Measurements from ENCODE around the gene NUDT22.
A peak's percentile ranks its signal among the peaks of the same experiment; 100 is the strongest.

The NUDT22 gene

GRCh38 chr11:64224151-64224890, 1.8 kb upstream of the NUDT22 start:
- in situ Hi-C loops (cut with MboI; ENCODE audit: low pct_unique_long_range_greater_than_20kb, low sequenced_read_pairs), result no loop called here
- no peak for DNase-seq

- DNase-seq, result no peak
- in situ Hi-C loops (cut with MboI; ENCODE audit: low pct_unique_long_range_greater_than_20kb, low sequenced_read_pairs), result no loop called here
Observed at GRCh38 chr11:64224891-64225607, 1.0 kb upstream of the NUDT22 start.

GRCh38 chr11:64226507-64227051, 505 bp downstream of the NUDT22 start:
- peak; percentile 51 for DNase-seq
- in situ Hi-C loops (cut with MboI; ENCODE audit: low pct_unique_long_range_greater_than_20kb, low sequenced_read_pairs), result no loop called here

GRCh38 chr11:64227405-64227956, 1.4 kb downstream of the NUDT22 start:
- DNase-seq, result no peak
- in situ Hi-C loops (cut with MboI; ENCODE audit: low pct_unique_long_range_greater_than_20kb, low sequenced_read_pairs), result no loop called here

DNA sequence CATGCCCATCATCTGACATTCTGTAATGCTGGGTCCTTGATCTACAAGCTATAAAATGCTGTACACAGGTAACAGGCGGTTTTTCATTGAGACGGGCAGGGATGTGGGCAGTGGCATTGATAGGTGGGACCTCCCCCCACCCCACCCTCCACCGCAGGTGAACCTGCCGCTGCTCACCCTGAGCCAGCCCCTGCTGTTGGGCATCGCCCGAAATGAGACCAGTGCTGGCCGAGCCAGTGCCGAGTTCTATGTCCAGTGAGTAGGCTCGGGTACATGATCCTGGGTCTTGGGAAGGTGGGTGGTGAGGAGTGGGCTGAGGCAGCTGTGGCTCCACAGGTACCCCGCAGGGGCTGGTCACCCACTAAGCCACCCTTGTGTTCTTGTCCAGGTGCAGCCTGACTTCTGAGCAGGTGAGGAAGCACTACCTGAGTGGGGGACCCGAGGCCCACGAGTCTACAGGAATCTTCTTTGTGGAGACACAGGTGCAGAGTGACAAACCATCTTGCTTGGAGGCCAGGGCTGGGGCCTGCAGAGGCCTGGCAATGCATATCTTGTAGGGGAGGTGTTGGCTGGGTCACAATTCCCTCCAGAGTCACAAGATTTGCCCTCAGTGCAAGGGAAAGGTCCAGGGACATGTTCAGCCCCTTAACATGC, 3.1 kb downstream of the NUDT22 start:
- DNase-seq, result no peak
- in situ Hi-C loops (cut with MboI; ENCODE audit: low pct_unique_long_range_greater_than_20kb, low sequenced_read_pairs), result no loop called here

DNA sequence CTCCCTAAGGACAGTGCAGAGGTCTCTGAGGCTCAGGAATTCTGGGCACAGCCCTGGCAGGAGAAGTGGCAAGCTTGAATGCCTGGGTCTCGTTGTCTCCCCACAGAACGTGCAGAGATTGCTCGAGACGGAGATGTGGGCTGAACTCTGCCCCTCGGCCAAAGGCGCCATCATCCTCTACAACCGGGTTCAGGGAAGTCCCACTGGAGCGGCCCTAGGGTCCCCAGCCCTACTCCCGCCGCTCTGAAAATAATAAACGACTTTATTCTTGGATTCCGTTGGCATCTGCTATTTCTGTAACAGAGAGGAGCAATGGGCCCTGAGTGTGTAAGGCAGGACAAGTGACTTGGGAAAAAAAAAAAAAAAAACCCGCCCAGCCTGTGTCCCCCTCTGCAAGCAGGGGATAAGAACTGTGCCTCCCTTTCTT, 3.7 kb downstream of the NUDT22 start:
- in situ Hi-C loops (cut with MboI; ENCODE audit: low pct_unique_long_range_greater_than_20kb, low sequenced_read_pairs), result no loop called here
- DNase-seq, result no peak

DNA sequence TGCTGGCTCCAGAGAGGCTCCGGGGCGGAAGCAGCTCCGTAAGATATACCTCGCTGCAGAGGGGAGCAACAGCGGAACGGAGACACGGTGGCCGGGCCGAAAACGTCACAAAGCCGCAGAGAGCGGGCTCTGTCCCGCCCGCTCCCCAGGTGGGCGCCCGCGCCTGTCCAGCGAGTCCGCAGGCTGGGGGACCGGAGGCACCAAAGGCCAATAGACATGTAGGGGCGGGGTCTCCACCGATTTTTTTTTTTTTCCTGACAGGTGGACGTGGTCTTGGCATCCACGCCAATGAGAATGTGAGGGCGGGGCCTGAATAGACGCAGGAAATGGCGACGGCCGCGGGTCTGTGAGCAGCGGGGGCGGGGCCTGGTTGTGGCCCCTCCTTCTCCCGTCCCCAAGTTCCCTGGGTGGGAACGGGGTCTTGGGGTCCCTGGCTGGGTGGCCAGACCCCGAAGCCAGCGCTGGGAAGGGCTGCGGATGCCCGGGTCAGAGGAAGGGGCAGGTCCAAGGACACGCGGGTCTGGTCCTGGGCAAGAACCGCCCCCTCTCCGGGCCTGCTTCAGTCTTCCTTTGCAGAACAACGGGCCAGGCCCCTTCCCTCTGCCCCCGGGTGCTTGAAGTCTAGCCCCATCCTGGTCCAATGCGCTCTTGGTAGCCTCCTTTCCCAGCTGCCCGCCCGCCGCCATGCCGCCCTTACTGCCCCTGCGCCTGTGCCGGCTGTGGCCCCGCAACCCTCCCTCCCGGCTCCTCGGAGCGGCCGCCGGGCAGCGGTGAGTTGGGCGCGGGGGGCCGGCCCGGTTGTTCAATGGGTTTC, 4.3 kb downstream of the NUDT22 start, which contains the start of gene DNAJC4:
Gene DNAJC4 (plus strand): TSS at position 378 of the 814 bp plus-strand sequence. CDS start 307 bp downstream, at position 685.
- in situ Hi-C loops (cut with MboI; ENCODE audit: low pct_unique_long_range_greater_than_20kb, low sequenced_read_pairs), result no loop called here
- DNase-seq, result peak; percentile 95

- DNase-seq, result peak; percentile 64
- in situ Hi-C loops (cut with MboI; ENCODE audit: low pct_unique_long_range_greater_than_20kb, low sequenced_read_pairs), result no loop called here
Observed at GRCh38 chr11:64230985-64231365, 4.9 kb downstream of the NUDT22 start.

- in situ Hi-C loops (cut with MboI; ENCODE audit: low pct_unique_long_range_greater_than_20kb, low sequenced_read_pairs), result no loop called here
- no peak for DNase-seq
Observed at GRCh38 chr11:64231546-64231945, 5.5 kb downstream of the NUDT22 start.

- no peak for DNase-seq
- in situ Hi-C loops (cut with MboI; ENCODE audit: low pct_unique_long_range_greater_than_20kb, low sequenced_read_pairs), result no loop called here
Observed at GRCh38 chr11:64232182-64232966, 6.3 kb downstream of the NUDT22 start.

- in situ Hi-C loops (cut with MboI; ENCODE audit: low pct_unique_long_range_greater_than_20kb, low sequenced_read_pairs), result no loop called here
Observed at GRCh38 chr11:64232967-64233315, 6.9 kb downstream of the NUDT22 start.

GRCh38 chr11:64233913-64234586, 8.0 kb downstream of the NUDT22 start, which contains the start of gene VEGFB:
VEGFB (plus strand) TSS chr11:64234584; CDS start chr11:64234834, 250 bp downstream.
- in situ Hi-C loops (cut with MboI; ENCODE audit: low pct_unique_long_range_greater_than_20kb, low sequenced_read_pairs), result no loop called here
- no peak for DNase-seq

More at GRCh38 chr11:64232967-64233315, 6.9 kb downstream of the NUDT22 start:
- DNase-seq, result no peak

DNA sequence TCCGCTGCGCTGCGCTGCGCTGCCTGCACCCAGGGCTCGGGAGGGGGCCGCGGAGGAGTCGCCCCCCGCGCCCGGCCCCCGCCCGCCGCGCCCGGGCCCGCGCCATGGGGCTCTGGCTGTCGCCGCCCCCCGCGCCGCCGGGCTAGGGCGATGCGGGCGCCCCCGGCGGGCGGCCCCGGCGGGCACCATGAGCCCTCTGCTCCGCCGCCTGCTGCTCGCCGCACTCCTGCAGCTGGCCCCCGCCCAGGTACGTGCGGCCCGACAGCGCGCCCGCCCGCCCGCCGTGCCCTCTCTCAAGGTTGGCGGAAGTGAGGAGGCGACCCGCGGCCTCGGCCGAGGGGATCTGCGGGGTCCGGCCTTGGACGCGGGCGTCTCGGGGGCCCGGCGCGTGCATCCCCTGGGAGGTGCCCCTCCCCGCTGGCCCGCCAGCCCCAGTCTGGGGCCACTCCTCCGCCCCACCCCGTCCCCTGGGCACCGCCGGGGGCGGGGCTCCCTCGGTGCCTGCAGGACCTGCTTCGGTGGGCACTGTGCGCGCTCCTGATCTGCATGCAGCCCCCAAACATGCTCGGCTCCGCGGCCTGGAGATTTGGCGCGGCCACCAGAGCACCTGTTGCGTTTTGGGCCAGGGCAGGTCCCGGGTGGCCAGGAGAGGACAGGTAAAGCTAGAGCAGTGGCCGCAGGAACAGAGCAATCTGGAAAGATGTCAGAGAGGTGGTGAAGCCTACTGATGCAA, 8.7 kb downstream of the NUDT22 start:
- in situ Hi-C loops (cut with MboI; ENCODE audit: low pct_unique_long_range_greater_than_20kb, low sequenced_read_pairs), result no loop called here
- no peak for DNase-seq

DNA sequence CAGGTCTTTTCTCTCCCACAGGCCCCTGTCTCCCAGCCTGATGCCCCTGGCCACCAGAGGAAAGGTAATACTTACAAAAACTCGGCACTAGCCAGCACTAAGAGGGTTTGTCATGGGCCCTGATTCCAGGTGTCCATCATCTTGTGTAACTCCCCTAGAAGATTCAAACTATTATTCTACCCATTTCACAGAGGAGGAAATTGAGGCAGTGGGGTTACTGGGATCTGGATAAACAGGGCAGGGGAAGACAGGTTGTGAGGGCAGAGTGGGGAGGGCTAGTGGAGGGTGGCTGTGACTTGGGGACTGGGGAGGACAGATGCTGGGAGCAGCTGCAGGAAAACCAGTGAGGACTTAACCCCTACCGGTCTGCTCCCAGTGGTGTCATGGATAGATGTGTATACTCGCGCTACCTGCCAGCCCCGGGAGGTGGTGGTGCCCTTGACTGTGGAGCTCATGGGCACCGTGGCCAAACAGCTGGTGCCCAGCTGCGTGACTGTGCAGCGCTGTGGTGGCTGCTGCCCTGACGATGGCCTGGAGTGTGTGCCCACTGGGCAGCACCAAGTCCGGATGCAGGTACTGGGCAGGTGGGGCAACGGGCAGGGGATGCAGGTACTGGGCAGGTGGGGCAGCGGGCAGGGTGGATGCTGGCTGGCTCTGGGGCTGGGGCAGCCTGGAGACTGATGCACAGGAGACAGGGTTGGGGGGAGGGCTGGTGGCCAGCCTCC, 9.5 kb downstream of the NUDT22 start:
- in situ Hi-C loops (cut with MboI; ENCODE audit: low pct_unique_long_range_greater_than_20kb, low sequenced_read_pairs), result no loop called here
- DNase-seq, result no peak

- DNase-seq, result no peak
- in situ Hi-C loops (cut with MboI; ENCODE audit: low pct_unique_long_range_greater_than_20kb, low sequenced_read_pairs), result no loop called here
Observed at GRCh38 chr11:64237484-64237951, 11.4 kb downstream of the NUDT22 start.

DNA sequence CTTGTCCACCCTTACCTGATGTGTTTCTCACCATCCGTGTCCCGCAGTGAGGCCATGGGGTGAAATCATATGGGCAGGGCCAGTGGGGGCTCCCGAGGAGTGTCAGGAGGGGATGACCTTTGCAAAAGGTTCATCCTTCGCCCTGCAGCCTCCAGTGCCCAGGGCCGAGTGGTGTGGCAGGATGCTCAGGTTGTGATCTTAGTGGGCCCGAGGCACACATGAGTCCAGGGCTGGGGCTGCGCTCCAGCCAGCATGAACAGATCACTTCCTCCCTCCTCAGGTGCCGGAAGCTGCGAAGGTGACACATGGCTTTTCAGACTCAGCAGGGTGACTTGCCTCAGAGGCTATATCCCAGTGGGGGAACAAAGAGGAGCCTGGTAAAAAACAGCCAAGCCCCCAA, 12.0 kb downstream of the NUDT22 start:
- in situ Hi-C loops (cut with MboI; ENCODE audit: low pct_unique_long_range_greater_than_20kb, low sequenced_read_pairs), result no loop called here
- DNase-seq, result no peak
